IPS DF 4.7 (cell line): Measurements from ENCODE around the gene RNF115.
"Not testable (repeated sequence)": the region's sequence is repeated elsewhere in the genome, so short reads cannot be mapped to it uniquely, and the experiment has no call there.

Source experiments
- DNase-seq: peaks from one replicate; pipeline ENCODE4 v3.0.0-alpha.2; 2013; ENCODE audit warnings: low spot score; ENCODE audit errors: extremely low read depth

Gene RNF115

DNA sequence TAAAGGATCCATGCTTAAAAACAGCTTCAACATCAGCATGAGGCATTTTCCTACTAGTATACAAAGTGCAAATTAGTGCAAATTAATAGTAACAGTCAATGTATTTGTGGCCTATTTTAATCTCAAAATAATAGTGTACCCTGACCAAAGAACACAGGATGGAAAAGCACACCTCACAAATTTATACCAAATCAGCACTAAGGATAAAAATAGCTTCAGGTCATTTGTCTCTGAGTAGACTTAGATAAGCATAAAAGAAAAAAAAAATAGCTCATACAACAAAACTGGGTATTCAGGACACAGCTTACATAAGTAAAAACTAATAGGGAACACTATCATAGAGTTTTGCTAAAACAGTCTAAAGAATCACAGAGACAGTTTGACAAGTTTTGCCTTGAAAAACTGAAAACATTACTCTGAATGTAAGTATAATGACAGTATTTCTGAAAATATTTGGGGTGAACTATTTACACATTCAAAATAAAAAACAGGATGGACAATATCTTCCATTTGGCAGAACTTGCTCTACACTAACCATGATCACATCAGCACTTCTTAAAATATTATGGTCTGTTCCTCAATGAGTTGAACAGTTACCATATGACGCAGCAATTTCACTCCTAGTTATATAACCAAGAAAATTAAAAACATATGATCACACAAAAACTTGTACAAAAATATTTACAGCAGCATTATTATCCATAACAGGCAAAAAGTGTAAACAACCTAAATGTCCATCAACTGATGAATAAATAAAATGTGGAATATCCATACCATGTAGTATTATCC lies 46.3 kb downstream of the RNF115 start:
- no peak for DNase-seq

DNA sequence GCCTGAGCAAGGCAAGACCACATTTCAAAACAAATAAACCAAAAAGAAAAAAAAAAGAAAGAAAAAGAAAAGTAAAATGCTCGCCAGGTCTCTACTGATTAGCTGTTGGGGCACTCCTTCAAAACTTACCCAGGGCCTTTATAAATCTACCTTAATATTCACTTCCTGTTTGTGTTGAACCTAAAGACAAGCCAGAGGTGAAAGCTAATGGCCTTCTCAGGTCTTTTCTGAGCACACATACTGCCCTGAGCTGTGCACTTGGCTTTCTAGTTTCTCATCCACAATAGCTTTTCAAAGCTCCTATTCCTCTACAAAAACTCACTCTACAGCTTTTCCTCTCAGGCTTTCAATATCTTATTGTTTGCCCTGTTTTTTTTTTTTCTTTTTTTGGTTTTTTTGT lies 50.5 kb downstream of the RNF115 start:
- DNase-seq, result no peak

DNA sequence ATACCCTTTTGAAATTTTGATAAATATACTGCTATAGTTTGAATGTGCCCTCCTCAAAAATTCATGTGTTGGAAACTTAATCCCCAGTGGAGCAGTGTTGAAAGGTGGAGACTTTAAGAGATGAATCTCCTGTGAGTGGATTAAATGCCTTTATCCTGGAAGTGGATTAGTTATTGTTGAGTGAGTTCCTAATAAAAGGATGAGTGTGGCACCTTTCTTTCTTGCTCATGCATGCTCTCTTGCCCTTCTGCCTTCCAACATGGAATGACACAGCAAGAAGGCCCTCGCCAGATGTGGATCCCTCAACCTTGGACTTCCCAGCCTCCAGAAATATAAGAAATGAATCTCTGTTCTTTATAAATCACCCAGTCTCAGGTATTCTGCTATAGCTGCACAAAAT lies 52.8 kb downstream of the RNF115 start:
- DNase-seq, result no peak

DNA sequence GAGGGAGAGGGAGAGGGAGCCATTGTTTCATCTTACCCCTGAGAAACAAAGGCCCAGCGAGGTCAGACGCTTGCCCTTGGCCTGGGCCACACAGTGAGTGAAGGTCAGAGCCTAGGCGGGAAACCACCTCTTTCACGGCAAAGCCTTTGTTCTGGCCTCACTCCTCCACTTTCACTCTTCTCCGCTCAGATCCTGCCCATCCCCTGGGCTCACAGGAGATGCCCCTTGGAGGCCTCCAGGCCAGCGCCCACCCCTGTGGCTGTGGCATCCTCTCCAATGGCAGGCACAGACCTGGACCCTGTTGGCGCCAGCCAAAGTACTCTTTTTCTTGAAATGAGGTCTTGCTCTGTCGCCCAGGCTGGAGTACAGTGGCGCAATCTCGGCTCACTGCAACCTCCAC lies 55.9 kb downstream of the RNF115 start:
- not testable (repeated sequence) for DNase-seq

DNA sequence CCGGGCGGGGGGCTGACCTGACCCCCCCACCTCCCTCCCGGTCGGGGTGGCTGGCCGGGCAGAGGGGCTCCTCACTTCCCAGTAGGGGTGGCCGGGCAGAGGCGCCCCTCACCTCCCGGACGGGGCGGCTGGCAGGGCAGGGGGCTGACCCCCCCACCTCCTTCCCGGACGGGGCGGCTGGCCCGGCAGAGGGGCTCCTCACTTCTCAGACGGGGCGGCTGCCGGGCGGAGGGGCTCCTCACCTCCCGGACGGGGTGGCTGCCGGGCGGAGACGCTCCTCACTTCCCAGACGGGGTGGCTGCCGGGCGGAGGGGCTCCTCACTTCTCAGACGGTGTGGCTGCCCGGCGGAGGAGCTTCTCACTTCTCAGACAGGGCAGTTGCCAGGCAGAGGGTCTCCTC lies 57.0 kb downstream of the RNF115 start:
- not testable (repeated sequence) for DNase-seq

DNA sequence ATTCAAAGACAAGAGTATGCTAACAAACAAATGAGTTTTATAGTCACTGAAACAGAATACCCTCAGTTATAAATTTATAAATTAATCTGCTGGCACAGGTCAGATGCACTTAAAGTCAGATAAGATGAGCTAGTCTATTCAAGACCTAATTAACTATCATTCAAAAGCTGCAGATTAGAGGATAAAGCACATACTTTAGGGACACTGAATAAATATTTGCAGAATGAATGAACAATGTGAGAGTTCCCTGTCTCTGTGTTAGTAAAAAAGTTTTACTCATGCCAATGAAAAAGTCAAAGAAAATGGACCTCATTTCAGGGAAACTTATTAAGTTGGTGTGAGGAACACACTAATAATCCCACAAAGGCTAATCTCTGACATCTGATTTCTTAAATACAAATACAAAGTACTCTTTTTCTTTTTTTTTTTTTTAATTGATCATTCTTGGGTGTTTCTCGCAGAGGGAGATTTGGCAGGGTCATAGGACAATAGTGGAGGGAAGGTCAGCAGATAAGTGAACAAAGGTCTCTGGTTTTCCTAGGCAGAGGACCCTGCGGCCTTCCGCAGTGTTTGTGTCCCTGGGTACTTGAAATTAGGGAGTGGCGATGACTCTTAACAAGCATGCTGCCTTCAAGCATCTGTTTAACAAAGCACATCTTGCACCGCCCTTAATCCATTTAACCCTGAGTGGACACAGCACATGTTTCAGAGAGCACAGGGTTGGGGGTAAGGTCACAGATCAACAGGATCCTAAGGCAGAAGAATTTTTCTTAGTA lies 58.1 kb downstream of the RNF115 start:
- DNase-seq, result not testable (repeated sequence)

DNA sequence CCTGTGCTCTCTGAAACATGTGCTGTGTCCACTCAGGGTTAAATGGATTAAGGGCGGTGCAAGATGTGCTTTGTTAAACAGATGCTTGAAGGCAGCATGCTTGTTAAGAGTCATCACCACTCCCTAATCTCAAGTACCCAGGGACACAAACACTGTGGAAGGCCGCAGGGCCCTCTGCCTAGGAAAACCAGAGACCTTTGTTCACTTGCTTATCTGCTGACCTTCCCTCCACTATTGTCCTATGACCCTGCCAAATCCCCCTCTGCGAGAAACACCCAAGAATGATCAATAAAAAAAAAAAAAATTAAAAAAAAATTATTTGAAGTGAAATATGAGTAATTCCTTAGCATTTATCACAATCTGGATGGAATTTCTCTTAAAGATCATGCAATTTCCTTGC lies 58.8 kb downstream of the RNF115 start:
- DNase-seq, result not testable (repeated sequence)

DNA sequence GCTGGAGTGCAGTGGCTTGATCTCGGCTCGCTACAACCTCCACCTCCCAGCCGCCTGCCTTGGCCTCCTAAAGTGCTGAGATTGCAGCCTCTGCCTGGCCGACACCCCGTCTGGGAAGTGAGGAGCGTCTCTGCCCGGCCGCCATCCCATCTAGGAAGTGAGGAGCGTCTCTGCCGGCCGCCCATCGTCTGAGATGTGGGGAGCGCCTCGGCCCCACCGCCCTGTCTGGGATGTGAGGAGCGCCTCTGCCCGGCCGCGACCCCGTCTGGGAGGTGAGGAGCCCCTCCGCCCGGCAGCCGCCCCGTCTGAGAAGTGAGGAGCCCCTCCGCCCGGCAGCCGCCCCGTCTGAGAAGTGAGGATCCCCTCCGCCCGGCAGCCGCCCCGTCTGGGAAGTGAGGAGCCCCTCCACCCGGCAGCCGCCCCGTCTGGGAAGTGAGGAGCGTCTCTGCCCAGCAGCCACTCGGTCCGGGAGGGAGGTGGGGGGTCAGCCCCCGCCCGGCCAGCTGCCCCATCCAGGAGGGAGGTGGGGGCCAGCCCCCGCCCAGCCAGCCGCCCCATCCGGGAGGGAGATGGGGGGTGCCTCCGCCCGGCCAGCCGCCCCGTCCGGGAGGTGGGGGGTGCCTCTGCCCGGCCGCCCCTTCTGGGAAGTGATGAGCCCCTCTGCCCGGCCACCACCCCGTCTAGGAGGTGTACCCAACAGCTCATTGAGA lies 59.5 kb downstream of the RNF115 start:
- not testable (repeated sequence) for DNase-seq

DNA sequence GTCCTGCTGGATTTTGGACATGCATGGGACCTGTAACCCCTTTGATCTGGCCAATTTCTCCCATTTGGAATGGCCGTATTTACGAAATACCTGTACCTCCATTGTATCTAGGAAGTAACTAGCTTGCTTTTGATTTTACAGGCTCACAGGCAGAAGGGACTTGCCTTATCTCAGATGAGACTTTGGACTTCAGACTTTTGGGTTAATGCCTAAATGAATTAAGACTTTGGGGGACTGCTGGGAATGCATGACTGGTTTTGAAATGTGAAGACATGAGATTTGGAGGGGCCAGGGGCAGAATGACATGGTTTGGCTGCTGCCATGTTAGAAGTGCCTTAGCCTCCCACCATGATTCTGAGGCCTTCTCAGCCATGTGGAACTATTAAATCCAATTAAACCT lies 61.9 kb downstream of the RNF115 start:
- not testable (repeated sequence) for DNase-seq

DNA sequence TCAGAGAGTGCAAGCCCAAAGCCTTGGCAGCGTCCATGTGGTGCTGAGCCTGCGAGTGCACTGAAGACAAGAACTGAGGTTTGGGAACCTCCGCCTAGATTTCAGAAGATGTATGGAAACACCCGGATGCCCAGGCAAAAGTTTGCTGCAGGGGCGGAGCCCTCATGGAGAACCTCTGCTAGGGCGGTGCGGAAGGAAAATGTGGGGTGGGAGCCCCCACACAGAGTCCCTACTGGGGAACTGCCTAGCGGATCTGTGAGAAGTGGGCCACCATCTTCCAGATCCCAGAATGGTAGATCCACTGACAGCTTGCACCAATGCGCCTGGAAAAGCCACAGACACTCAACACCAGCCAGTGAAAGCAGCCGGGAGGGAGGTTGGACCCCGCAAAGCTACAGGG lies 62.4 kb downstream of the RNF115 start:
- DNase-seq, result not testable (repeated sequence)

DNA sequence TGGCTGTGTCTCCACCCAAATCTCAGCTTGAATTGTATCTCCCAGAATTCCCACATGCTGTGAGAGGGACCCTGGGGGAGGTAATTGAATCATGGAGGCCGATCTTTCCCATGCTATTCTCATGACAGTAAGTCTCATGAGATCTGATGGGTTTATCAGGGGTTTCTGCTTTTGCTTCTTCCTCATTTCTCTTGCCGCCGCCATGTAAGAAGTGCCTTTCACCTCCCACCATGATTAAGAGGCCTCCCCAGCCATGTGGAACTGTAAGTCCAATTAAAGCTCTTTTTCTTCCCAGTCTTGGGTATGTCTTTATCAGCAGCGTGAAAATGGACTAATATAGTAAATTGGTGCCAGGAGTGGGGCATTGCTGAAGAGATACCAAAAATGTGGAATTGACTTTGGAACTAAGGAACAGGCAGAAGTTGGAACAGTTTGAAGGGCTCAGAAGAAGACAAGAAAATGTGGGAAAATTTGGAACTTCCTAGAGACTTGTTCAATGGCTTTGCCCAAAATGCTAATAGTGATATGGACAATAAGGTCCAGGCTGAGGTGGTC lies 63.4 kb downstream of the RNF115 start:
- DNase-seq, result not testable (repeated sequence)

DNA sequence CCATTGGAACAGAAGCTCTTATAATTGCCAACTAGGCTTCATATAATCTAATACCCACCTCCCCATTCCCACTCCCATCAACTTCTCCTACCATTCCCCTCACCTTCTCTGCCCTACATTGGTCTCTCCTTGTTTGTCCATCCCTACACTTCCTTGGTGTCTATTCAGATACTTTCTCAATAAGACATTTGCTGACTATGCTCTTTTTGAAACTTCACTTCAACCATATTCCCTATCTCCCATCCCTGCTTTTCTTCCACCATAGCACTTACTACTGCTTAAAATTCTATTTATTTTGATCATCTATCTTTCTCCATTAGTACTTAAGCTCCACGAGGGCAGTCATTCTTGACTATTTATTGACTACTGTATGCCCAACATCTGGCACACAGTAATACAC lies 64.2 kb downstream of the RNF115 start:
- DNase-seq, result no peak

DNA sequence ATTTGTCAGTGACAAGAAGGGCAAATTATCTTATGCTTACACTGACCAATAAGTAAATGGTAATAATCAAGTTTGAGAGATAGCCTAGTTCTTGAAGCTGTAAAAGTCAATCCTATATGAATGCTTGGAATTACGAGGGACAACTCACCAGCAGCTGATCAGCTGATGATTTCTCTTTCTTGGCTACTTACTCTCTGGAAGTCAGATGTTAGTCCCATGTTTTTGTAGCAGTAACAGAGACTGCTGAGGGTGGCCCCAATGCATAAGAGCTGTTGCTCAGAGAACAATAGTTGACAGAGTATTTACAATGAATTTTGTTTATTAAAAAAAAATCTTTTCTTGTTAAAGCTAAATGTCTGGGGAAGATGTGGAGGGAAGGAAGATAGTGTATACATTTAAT lies 65.3 kb downstream of the RNF115 start:
- no peak for DNase-seq

DNA sequence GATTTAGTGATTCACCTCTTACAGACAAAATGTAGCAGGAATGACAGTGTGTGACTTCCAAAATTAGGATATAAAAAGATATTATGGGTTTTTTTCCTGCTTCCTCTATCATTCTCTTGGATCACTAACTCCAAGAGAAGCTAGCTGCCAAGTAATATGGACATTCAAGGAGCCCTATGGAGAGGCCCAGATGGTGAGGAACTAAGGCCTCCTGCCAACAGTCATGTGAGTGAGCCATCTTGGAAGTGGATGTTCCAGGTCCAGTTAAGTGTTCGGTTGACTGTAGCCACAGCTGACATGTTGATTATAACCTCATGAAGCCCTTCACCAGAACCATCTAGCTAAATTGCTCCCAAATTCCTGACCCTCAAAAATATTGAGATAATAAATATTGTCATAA lies 65.8 kb downstream of the RNF115 start:
- DNase-seq, result no peak

DNA sequence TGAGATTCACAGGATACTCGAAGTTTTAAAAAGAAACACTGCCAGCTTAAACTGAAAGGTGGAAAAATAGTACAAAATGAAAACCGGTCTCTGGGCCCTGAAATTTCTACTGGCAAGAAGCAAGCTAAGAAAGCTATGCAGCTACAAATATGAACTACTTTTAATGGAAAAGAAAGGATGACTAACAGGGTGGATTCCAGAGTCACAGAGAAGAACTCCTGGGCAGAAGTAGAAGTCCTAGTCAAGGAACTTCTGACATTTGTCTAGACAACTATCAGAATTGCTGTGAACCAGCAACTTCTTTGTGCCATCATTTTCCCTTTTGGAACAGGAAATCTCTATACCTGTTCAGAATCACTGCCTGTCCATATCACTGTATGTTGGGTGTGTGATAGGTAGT lies 66.5 kb downstream of the RNF115 start:
- DNase-seq, result no peak

DNA sequence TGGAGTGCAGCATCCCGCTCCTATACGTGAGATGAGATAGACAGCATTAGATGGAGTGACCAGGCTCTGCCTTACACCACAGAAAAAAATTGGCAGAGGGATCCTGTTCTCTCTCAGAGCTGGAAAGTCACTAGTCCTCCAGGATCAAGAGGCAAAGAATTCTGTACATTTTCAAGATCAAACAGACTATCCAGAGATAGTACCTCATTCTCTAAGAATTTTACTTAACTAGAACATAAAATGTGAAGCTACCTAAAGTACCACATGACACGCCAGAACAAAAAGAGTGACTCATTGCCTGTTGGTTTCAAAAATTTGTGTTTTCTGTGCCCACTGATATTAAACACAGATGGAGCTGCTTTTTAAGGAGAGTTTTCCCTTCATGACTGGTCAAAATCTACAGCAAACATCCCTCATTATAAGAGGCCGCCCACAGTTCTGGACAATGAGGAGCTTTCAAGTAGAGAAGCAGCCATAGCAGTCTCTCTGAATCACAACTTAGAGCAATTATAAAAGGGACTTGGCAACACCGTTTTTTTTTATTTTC lies 72.3 kb downstream of the RNF115 start:
- DNase-seq, result no peak

DNA sequence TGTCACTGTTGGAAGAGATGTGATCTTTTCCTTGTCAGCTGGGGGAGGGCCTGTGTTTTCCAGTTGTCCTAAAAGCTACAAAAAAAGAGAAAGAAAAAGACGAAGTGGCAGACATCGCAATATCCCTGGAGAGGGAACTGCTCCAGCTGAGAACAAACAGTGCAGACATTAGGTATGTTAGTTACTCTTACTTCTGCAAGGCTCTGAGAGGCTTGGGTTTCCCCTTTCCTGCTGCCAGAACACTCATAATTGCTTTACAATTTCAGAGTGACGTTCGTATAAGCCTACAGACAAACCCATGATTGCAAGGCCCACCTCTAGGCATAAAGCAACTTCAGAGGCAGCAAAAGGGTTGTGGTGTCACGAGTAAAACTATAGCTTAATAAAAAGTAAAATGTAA lies 73.5 kb downstream of the RNF115 start:
- DNase-seq, result no peak

DNA sequence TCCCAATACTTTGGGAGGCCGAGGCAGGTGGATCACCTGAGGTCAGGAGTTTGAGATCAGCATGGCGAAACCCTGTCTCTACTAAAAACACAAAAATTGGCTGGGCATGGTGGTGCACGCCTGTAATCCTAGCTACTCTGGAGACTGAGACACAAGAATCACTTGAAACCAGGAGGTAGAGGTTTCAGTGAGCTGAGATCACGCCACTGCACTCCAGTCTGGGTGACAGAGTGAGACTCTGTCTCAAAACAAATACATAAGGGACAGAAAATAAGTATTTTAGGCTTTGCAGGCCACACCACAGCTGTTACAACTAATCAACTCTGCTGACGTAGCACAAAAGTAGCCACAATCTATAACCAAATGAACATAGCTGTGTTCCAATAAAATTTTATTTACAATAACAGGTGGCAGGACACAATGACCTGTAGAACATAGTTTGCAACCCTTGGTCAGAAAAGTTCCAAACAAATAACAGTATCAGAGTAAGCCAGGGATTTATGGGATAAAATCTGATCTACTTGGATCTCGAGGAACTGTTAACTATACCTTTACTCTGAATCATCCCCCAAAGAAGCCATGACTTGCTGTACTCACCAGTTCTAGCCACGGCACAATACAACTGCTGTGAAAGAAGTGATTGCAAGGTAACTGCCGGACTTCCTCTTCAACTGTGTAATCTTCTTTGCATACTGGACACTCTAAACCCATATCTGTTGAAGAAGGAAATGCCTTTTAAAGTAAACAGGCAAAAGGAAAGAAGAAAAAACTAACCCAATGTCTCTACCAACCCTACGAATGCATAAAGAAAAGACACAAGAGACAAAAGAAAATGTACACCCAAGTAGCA lies 76.3 kb downstream of the RNF115 start:
- DNase-seq, result no peak

DNA sequence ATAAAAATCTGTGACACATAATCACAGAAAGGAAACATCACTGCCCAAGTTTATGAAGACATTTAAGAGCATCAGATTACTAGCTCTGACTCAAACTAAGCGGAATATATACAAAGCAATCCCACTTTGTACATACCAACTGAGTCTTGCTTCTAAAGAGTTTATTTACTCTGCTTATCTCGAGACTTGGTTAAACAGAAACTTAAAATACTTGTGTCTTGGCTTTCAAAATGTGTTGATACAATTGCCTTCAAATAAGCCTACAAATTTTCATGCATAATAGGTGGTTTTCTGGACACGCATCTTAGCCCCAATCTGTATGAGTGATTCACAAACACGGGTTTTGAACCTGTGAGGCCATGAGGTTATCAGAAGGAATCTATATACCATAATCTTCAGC lies 83.6 kb downstream of the RNF115 start:
- DNase-seq, result no peak

DNA sequence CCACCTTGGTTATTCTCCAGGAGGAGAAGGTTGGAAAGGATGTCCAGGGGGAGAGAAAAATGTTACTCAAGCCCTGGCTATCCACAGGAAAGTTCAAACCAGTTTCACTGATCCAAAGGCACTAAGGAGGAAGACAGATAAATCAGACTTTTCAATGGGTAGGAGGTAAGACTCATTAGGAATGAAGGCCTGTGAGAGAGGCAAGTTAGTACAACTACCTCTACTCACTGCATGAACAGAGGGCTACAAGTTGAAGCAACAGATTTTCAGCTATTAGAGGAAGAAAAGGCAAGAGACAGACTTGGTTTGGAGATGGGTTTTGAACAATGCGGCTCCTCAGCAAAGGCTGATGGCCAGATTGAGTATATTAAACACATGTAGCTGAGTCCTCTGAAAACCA lies 87.7 kb downstream of the RNF115 start:
- DNase-seq, result no peak

DNA sequence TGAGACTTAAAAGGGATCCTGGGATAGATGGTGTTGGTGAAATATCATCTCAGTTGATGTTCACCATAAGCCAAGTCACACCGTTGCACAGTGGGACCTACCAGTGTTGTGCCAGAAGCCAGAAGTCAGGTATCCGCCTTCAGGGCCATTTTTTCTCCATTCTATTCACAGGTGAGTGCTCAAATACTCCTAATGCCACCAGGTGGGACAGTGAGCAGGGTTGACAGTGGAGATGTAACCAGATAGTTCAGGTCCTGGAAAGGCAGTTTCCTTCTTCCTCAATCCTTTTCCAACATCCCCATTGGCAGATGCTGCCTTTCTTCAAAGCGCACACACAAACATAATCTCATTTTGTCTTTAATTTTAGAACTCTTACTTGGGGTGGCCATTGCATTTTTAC lies 93.0 kb downstream of the RNF115 start:
- DNase-seq, result no peak
